ENCODE data around the gene ZNF619.

Gene ZNF619

DNA sequence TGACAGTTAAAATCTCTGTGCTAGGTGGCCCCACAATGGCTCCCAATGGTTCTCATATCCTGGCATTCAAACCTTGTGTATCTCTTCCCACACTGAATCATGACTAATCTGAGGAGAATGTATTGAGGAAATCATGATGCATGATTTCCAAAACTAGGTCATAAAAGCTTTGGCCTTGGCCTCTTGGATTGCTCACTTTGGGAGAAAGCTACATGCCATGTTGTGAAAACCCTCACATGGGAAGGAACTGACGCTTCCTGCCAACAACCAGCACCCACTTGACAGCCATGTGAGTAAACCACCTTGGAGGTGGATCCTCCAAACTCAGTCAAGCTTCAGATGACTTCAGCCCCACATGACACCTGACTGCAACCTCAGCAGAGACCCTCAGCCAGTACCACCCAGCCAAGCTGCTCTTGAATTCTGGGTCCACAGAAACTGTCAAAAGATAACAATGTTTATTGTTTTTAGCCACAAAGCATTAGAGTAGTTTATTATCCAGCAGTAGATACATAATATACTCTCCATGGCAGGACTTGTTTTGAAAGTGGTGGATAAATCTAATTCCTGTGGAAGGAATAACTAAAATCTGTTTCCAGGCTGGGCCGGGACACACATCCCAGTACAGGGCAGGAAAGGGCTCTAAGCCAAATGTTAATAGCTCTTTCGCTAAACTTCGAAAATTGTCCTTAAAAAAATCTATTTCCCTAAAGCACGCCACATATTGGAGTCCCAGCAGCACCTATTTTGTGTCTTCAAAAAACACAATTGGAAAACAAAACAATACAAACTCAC, 27.9 kb downstream of the ZNF619 start:
- CTCF ChIA-PET, result interaction anchor here (0.8 to 2.5 kb wide), 12 partner anchors 10 to 313 kb away, joined by 3 to 12 read pairs (median 4); partner anchors contain the start of gene ZNF621
- DNase-seq (ENCODE audit: extremely low spot score), result no peak
- TF ChIP-seq, protein P1, sequence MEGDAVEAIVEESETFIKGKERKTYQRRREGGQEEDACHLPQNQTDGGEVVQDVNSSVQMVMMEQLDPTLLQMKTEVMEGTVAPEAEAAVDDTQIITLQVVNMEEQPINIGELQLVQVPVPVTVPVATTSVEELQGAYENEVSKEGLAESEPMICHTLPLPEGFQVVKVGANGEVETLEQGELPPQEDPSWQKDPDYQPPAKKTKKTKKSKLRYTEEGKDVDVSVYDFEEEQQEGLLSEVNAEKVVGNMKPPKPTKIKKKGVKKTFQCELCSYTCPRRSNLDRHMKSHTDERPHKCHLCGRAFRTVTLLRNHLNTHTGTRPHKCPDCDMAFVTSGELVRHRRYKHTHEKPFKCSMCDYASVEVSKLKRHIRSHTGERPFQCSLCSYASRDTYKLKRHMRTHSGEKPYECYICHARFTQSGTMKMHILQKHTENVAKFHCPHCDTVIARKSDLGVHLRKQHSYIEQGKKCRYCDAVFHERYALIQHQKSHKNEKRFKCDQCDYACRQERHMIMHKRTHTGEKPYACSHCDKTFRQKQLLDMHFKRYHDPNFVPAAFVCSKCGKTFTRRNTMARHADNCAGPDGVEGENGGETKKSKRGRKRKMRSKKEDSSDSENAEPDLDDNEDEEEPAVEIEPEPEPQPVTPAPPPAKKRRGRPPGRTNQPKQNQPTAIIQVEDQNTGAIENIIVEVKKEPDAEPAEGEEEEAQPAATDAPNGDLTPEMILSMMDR (IDR thresholded peaks at IDR 0.05; ENCODE audit: control extremely low read depth, extremely low read depth, low read depth, missing control alignments), result no peak
- POLR2A ChIA-PET, result no interaction called here

DNA sequence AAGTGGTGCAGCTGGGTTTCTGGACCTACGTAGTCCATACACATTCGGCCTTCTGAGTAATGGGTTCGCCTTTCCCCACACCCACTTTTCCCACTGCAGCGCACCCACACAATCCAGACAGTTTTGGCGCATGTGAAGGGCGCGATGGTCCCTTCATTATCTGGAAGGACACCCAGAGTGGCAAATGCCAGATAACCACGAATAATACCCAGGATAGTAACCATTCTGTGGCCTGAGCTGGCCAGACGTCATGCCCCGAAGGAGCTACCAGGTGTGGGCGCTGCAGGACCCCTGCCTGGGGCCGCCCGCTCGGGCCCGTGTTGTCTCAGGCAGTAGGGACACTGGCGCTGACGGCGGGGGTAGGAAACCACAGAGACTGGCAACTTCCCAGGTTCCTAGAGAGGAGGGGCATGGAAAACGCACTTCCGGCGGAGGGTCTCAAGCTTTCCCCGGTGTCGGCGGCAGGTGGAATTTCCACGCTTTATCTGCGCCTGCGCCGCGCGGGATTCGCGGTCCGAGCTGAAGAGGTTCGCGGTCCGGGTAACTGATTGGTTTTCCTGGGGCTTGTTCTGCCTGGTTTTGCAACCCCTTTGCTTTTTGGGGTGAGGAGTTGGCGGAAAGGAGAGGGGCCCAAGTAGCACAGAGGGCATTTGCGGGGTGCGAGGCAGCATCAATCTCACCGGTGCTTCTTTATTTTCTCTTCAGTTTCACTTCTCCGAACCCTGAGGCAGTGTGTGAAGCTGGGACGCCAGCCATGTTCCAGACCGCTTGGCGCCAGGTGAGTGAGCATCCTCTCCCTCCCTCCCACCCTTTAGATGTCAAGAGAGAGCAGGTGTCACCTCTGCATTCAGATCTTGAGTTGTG, 28.9 kb downstream of the ZNF619 start, which contains the start of gene ZNF620:
Gene ZNF620 (plus strand): TSS at position 441 of the 864 bp plus-strand sequence. CDS start 314 bp downstream, at position 755.
- CTCF ChIA-PET, result interaction anchor here (0.7 to 2.5 kb wide), 14 partner anchors 9 to 314 kb away, joined by 3 to 12 read pairs (median 4); partner anchors contain the start of gene ZNF621
- TF ChIP-seq, protein P1 (IDR thresholded peaks at IDR 0.05; ENCODE audit: control extremely low read depth, extremely low read depth, low read depth, missing control alignments), result peak; percentile 53
- DNase-seq (ENCODE audit: extremely low spot score), result peak; percentile 64
- POLR2A ChIA-PET, result no interaction called here

DNA sequence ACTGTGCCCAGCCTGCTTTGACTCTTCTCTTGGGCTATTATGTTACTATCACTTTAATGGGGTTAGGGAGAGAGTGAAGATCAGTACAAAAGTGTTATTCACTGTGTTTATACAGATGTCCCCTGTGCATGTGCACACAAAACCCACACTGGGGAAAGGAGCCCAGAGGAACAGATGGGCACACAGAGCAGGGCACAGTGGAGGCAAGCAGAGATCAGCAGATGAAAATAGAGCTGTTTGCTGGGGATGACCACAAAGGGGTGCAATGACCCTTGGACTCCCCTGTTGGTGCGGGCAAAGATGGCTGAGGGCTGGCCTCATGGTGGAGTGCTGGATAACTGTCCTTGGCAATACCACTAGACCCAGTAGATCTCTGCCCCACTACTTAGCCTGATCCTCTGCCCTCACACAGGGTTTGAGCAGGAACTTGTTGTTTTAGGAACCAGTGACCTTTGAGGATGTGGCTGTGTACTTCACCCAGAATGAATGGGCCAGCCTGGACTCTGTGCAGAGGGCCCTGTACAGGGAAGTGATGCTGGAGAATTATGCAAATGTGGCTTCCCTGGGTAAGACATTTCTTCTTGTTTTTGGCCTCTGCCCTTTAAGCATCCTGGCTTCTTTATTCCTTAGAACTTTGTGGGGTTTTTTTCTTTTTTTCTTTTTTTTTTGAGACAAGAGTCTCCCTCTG, 34.3 kb downstream of the ZNF619 start:
- DNase-seq (ENCODE audit: extremely low spot score), result no peak
- ChIA-PET POLR2A (no interaction called here), CTCF (no interaction called here)
- TF ChIP-seq, protein P1 (IDR thresholded peaks at IDR 0.05; ENCODE audit: control extremely low read depth, extremely low read depth, low read depth, missing control alignments), result no peak

DNA sequence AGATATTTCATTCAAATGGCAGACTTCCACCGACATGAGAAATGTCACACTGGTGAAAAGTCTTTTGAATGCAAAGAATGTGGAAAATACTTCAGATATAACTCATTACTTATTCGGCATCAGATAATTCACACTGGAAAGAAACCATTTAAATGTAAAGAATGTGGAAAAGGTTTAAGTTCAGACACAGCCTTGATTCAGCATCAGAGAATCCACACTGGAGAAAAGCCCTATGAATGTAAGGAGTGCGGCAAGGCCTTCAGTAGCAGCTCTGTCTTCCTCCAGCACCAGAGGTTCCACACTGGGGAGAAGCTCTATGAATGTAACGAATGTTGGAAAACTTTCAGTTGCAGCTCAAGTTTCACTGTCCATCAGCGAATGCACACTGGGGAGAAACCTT, 39.3 kb downstream of the ZNF619 start:
- CTCF ChIA-PET, result interaction anchor here (1.0 kb wide), 1 partner anchor 21 kb away, joined by 3 read pairs; no protein-coding TSS in a partner anchor
- POLR2A ChIA-PET, result no interaction called here
- TF ChIP-seq, protein P1 (IDR thresholded peaks at IDR 0.05; ENCODE audit: control extremely low read depth, extremely low read depth, low read depth, missing control alignments), result no peak
- DNase-seq (ENCODE audit: extremely low spot score), result no peak

DNA sequence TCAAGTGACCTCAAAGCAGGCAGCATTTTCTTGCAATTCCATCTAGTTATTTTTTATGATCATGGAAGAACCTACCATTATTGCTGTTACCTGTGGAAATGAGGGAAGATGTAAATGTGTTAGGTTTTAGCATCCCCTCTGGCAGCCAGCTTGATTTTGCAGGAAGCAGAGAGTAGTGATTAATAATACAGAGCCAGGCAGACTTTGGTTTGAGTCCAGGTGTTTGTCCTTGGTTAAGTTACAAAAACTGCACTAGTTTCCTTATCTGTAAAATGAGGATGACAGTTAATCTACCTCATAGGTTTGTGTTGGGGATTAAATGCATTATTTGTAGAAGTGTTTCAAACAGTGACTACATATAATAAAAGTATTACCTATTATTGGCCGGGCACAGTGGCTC, 41.1 kb downstream of the ZNF619 start:
- ChIA-PET CTCF (no interaction called here), POLR2A (no interaction called here)
- DNase-seq (ENCODE audit: extremely low spot score), result no peak
- TF ChIP-seq, protein P1 (IDR thresholded peaks at IDR 0.05; ENCODE audit: control extremely low read depth, extremely low read depth, low read depth, missing control alignments), result no peak

DNA sequence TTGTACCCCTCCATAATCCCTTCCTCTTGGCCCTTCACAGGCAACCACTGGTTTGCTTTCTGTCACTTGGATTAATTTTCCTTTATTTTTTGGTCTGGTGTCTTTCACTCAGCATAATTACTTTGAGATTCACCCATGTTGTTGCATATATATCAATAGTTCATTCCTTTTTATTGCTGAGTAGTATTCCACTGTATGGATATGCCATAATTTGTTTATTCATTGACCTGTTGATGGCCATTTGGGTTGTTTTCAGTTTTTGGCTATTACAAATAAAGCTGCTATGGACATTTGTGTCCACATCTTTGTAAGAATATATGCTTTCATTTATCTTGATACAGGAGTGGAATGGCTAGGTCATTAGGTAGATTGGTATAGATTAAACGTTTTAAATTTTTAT, 41.9 kb downstream of the ZNF619 start:
- POLR2A ChIA-PET, result no interaction called here
- CTCF ChIA-PET, result no interaction called here
- TF ChIP-seq, protein P1 (IDR thresholded peaks at IDR 0.05; ENCODE audit: control extremely low read depth, extremely low read depth, low read depth, missing control alignments), result no peak

More for the DNA sequence above, 41.9 kb downstream of the ZNF619 start:
- no peak for DNase-seq (ENCODE audit: extremely low spot score)

All from GM10248 (cell line).